HEK293 (cell line): ENCODE data around the gene DAPK2.

ENCODE experiments used
- CTCF ChIA-PET: fragments of 350-600 bp; formaldehyde crosslinking; extraction: SDS; loops from one replicate; lab custom pipeline; 2021; ENCODE audit warnings: antibody characterized with exemption; lab: Yijun Ruan, JAX
- POLR2A ChIA-PET: fragments of 300-600 bp; formaldehyde crosslinking; extraction: SDS; loops from one replicate; lab custom pipeline; 2020; ENCODE audit warnings: antibody characterized with exemption, inconsistent platforms; lab: Yijun Ruan, JAX
- H3K27ac ChIP-seq: fragments of 200-500 bp; sonication (Bioruptor generic); 2 replicates; pipeline ENCODE4 v1.5.1; 2014; ENCODE audit warnings: low read depth, low read length, control low read depth, inconsistent platforms; ENCODE audit errors: extremely low read depth
- H3K36me3 ChIP-seq, 2 experiments: fragments of 200-500 bp in 1 of 2; sonication (Bioruptor generic) in 1 of 2; 1 replicate in 1 of 2; 2 replicates in 1 of 2; pipeline ENCODE4 v1.5.1; 2014 to 2017; ENCODE audit warnings: inconsistent platforms in 2 of 2, low read length in 2 of 2; ENCODE audit not compliant: control insufficient read depth in 2 of 2, insufficient read depth in 1 of 2
- H3K4me1 ChIP-seq: fragments of 200-500 bp; sonication (Bioruptor generic); 2 replicates; pipeline ENCODE4 v1.5.1; 2014; ENCODE audit warnings: mild to moderate bottlenecking, low read length, inconsistent platforms; ENCODE audit not compliant: control insufficient read depth, insufficient read depth
- H3K4me3 ChIP-seq: 2 replicates; pipeline ENCODE4 v1.5.1; 2011; ENCODE audit warnings: low read depth, mild to moderate bottlenecking, control low read depth, low read length, moderate library complexity
- H3K9me3 ChIP-seq: fragments of 200-500 bp; sonication (Bioruptor generic); 2 replicates; pipeline ENCODE4 v1.5.1; 2014; ENCODE audit warnings: low read depth, low read length, inconsistent platforms; ENCODE audit not compliant: control insufficient read depth, insufficient read depth
- GLI2 ChIP-seq: fragments of 450-650 bp; formaldehyde crosslinking; IDR thresholded peaks from 2 replicates; pipeline ENCODE4; 2017; ENCODE audit warnings: missing biosample characterization, missing genetic modification characterization, low read depth, borderline replicate concordance
- GLIS2 ChIP-seq: fragments of 450-650 bp; formaldehyde crosslinking; IDR thresholded peaks from 2 replicates; pipeline ENCODE4 v1.5.1; 2016; ENCODE audit warnings: missing biosample characterization, missing genetic modification characterization
- HOXA7 ChIP-seq: sonication (generic); formaldehyde crosslinking; IDR thresholded peaks from 2 replicates; pipeline ENCODE4 v1.8.1; 2022; ENCODE audit warnings: missing genetic modification reagents, borderline replicate concordance
- HOXC10 ChIP-seq: sonication (generic); formaldehyde crosslinking; IDR thresholded peaks from 2 replicates; pipeline ENCODE4 v1.8.1; 2023; ENCODE audit warnings: mild to moderate bottlenecking, missing genetic modification reagents
- ZNF221 ChIP-seq: fragments of 450-650 bp; formaldehyde crosslinking; IDR thresholded peaks from 2 replicates; pipeline ENCODE4 v1.5.1; 2017; ENCODE audit warnings: missing biosample characterization, missing genetic modification characterization, borderline replicate concordance
- ZNF23 ChIP-seq: fragments of 450-650 bp; formaldehyde crosslinking; IDR thresholded peaks from 2 replicates; pipeline ENCODE4 v1.5.1; 2016; ENCODE audit warnings: missing biosample characterization, missing genetic modification characterization, borderline replicate concordance
- ZNF391 ChIP-seq: fragments of 450-650 bp; formaldehyde crosslinking; IDR thresholded peaks from 2 replicates; pipeline ENCODE4 v1.5.1; 2016; ENCODE audit warnings: low read depth, missing biosample characterization, missing genetic modification characterization, borderline replicate concordance
- ZNF514 ChIP-seq: fragments of 450-650 bp; formaldehyde crosslinking; IDR thresholded peaks from 2 replicates; pipeline ENCODE4 v1.5.1; 2016; ENCODE audit warnings: missing biosample characterization, missing genetic modification characterization
- ZNF670 ChIP-seq: fragments of 450-650 bp; formaldehyde crosslinking; IDR thresholded peaks from 2 replicates; pipeline ENCODE4 v1.5.1; 2016; ENCODE audit warnings: missing biosample characterization, missing genetic modification characterization, low read depth
- ZNF747 ChIP-seq: fragments of 450-650 bp; formaldehyde crosslinking; IDR thresholded peaks from 2 replicates; pipeline ENCODE4 v1.5.1; 2016; ENCODE audit warnings: missing biosample characterization, missing genetic modification characterization
- ZNF792 ChIP-seq: fragments of 450-650 bp; formaldehyde crosslinking; IDR thresholded peaks from 2 replicates; pipeline ENCODE4 v1.5.1; 2016; ENCODE audit warnings: missing biosample characterization, missing genetic modification characterization
- ZSCAN16 ChIP-seq: fragments of 450-650 bp; formaldehyde crosslinking; IDR thresholded peaks from 2 replicates; pipeline ENCODE4 v1.5.1; 2016; ENCODE audit warnings: missing biosample characterization, missing genetic modification characterization
- TF ChIP-seq, protein P1 (sequence below): fragments of 450-650 bp; formaldehyde crosslinking; optimal IDR thresholded peaks from 2 replicates; pipeline ENCODE3; 2016; ENCODE audit warnings: missing biosample characterization, mild to moderate bottlenecking, missing genetic modification characterization
- TF ChIP-seq, protein P2 (sequence below): fragments of 450-650 bp; formaldehyde crosslinking; IDR thresholded peaks from 2 replicates; pipeline ENCODE4 v1.5.1; 2016; ENCODE audit warnings: missing biosample characterization, missing genetic modification characterization
- TF ChIP-seq, protein P3 (sequence below): fragments of 450-650 bp; formaldehyde crosslinking; conservative IDR thresholded peaks from 2 replicates; pipeline ENCODE4 v1.5.1; 2016; ENCODE audit warnings: low read depth, missing biosample characterization, missing genetic modification characterization
- TF ChIP-seq, protein P4 (sequence below): fragments of 450-650 bp; formaldehyde crosslinking; IDR thresholded peaks from 2 replicates; pipeline ENCODE4 v1.5.1; 2016; ENCODE audit warnings: missing biosample characterization, missing genetic modification characterization
- TF ChIP-seq, protein P5 (sequence below): fragments of 450-650 bp; formaldehyde crosslinking; IDR thresholded peaks from 2 replicates; pipeline ENCODE4 v1.5.1; 2016; ENCODE audit warnings: missing biosample characterization, missing genetic modification characterization
- TF ChIP-seq, protein P6 (sequence below): fragments of 450-650 bp; formaldehyde crosslinking; IDR thresholded peaks from 2 replicates; pipeline ENCODE4 v1.5.1; 2016; ENCODE audit warnings: missing biosample characterization, missing genetic modification characterization

DAPK2 gene

DNA sequence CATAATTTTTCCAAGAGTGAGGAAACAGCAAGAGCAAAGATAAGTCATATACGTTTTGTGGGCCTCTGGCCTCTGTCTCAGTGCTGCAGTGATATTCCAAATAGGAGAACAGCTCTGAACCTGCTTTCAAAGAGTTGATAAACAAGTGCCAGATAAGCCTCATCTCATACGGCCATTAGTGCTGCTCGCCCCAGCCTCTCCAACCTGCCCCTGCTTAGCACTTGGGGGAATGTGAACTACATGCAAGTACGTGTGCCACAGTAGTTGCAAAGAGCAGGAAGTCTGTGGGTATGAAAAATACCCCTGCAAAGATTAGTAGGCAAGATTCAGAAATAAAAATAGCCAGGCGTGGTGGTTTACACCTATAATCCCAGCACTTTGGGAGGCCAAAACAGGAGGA is 14.0 kb downstream of the DAPK2 start:
- H3K4me1 ChIP-seq, result no peaks in the 10 kb centered on the region
- ChIA-PET CTCF (interaction anchor here (0.6 kb wide), 1 partner anchor 14 kb away, joined by 3 read pairs; the partner anchor contains the start of gene DAPK2), POLR2A (no interaction called here)
- H3K4me3 ChIP-seq, result no peak overlapping the region
- TF ChIP-seq, protein P1, sequence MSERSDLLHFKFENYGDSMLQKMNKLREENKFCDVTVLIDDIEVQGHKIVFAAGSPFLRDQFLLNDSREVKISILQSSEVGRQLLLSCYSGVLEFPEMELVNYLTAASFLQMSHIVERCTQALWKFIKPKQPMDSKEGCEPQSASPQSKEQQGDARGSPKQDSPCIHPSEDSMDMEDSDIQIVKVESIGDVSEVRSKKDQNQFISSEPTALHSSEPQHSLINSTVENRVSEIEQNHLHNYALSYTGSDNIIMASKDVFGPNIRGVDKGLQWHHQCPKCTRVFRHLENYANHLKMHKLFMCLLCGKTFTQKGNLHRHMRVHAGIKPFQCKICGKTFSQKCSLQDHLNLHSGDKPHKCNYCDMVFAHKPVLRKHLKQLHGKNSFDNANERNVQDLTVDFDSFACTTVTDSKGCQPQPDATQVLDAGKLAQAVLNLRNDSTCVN (tag by site-specific recombination), result no peak
- TF ChIP-seq GLI2 (no peak), ZNF792 (no peak), ZNF670 (tag by site-specific recombination) (no peak), ZNF23 (tag by site-specific recombination) (no peak), HOXA7 (CRISPR knock-in tag) (no peak), HOXC10 (CRISPR knock-in tag) (no peak)
- TF ChIP-seq, protein P2, sequence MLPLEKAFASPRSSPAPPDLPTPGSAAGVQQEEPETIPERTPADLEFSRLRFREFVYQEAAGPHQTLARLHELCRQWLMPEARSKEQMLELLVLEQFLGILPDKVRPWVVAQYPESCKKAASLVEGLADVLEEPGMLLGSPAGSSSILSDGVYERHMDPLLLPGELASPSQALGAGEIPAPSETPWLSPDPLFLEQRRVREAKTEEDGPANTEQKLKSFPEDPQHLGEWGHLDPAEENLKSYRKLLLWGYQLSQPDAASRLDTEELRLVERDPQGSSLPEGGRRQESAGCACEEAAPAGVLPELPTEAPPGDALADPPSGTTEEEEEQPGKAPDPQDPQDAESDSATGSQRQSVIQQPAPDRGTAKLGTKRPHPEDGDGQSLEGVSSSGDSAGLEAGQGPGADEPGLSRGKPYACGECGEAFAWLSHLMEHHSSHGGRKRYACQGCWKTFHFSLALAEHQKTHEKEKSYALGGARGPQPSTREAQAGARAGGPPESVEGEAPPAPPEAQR (tag by site-specific recombination), result no peak
- TF ChIP-seq, protein P3, sequence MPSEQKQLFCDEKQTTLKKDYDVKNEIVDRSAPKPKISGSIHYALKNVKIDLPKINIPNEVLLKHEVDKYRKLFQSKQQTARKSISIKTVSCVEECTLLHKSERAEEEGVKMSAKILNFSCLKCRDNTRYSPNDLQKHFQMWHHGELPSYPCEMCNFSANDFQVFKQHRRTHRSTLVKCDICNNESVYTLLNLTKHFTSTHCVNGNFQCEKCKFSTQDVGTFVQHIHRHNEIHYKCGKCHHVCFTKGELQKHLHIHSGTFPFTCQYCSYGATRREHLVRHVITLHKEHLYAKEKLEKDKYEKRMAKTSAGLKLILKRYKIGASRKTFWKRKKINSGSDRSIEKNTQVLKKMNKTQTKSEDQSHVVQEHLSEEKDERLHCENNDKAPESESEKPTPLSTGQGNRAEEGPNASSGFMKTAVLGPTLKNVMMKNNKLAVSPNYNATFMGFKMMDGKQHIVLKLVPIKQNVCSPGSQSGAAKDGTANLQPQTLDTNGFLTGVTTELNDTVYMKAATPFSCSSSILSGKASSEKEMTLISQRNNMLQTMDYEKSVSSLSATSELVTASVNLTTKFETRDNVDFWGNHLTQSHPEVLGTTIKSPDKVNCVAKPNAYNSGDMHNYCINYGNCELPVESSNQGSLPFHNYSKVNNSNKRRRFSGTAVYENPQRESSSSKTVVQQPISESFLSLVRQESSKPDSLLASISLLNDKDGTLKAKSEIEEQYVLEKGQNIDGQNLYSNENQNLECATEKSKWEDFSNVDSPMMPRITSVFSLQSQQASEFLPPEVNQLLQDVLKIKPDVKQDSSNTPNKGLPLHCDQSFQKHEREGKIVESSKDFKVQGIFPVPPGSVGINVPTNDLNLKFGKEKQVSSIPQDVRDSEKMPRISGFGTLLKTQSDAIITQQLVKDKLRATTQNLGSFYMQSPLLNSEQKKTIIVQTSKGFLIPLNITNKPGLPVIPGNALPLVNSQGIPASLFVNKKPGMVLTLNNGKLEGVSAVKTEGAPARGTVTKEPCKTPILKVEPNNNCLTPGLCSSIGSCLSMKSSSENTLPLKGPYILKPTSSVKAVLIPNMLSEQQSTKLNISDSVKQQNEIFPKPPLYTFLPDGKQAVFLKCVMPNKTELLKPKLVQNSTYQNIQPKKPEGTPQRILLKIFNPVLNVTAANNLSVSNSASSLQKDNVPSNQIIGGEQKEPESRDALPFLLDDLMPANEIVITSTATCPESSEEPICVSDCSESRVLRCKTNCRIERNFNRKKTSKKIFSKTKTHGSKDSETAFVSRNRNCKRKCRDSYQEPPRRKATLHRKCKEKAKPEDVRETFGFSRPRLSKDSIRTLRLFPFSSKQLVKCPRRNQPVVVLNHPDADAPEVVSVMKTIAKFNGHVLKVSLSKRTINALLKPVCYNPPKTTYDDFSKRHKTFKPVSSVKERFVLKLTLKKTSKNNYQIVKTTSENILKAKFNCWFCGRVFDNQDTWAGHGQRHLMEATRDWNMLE, result no peak
- TF ChIP-seq, protein P4, sequence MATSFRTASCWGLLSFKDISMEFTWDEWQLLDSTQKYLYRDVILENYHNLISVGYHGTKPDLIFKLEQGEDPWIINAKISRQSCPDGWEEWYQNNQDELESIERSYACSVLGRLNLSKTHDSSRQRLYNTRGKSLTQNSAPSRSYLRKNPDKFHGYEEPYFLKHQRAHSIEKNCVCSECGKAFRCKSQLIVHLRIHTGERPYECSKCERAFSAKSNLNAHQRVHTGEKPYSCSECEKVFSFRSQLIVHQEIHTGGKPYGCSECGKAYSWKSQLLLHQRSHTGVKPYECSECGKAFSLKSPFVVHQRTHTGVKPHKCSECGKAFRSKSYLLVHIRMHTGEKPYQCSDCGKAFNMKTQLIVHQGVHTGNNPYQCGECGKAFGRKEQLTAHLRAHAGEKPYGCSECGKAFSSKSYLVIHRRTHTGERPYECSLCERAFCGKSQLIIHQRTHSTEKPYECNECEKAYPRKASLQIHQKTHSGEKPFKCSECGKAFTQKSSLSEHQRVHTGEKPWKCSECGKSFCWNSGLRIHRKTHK (tag by site-specific recombination), result no peak
- no peaks in the 10 kb centered on the region for H3K36me3 ChIP-seq
- no peak overlapping the region for H3K27ac ChIP-seq
- H3K9me3 ChIP-seq, result no peaks in the 10 kb centered on the region

DNA sequence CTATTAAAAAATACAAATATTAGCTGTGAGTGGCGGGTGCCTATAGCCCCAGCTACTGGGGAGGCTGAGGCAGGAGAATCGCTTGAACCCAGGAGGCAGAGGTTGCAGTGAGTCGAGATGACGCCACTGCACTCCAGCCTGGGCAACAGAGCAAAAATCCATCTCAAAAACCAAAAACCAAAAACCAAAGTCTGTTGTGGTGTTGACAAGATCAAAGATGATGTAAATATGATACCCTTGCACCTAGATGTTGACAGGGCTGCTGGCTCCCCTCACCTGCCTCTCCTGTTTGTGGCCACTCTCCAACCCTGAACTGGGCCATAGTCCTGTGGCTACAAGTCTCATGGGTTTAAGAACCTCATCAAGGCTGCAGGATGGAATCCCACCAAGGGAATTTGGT is 16.2 kb downstream of the DAPK2 start:
- no peaks in the 10 kb centered on the region for H3K9me3 ChIP-seq
- ChIA-PET POLR2A (no interaction called here), CTCF (no interaction called here)
- no peak overlapping the region for H3K27ac ChIP-seq
- no peaks in the 10 kb centered on the region for H3K36me3 ChIP-seq
- H3K4me3 ChIP-seq, result no peak overlapping the region
- H3K4me1 ChIP-seq, result no peaks in the 10 kb centered on the region
- TF ChIP-seq ZNF23 (tag by site-specific recombination), result no peak
- no peak for TF ChIP-seq ZNF747
- no peak for TF ChIP-seq ZNF514 (tag by site-specific recombination)
- TF ChIP-seq, all 188 proteins: peak for 0

DNA sequence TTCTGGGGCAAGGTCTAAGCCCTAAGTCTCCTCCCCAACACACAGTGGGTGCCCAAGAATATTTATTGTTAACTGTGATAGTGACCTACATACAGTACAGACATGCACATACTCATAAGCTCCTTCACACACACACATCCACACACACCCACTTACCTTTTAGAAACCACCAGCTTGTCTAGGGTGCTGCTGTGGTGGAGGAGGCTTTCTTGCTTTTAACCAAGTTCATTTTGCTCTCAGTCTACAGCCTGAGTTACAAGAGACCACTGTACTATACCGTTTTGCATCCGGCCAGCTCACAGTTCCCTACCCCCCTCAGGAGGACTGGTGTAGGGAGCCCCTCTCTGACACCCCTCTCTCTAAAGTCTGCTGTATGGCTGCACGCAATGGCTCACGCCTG is 16.7 kb downstream of the DAPK2 start:
- CTCF ChIA-PET, result interaction anchor here (1.2 kb wide), 1 partner anchor 16 kb away, joined by 3 read pairs; no protein-coding TSS in a partner anchor
- H3K9me3 ChIP-seq, result no peaks in the 10 kb centered on the region
- no peak overlapping the region for H3K4me3 ChIP-seq
- POLR2A ChIA-PET, result no interaction called here
- H3K4me1 ChIP-seq, result no peaks in the 10 kb centered on the region
- no peaks in the 10 kb centered on the region for H3K36me3 ChIP-seq
- no peak overlapping the region for H3K27ac ChIP-seq
- TF ChIP-seq ZNF221 (tag by site-specific recombination), result no peak
- TF ChIP-seq, protein P5, sequence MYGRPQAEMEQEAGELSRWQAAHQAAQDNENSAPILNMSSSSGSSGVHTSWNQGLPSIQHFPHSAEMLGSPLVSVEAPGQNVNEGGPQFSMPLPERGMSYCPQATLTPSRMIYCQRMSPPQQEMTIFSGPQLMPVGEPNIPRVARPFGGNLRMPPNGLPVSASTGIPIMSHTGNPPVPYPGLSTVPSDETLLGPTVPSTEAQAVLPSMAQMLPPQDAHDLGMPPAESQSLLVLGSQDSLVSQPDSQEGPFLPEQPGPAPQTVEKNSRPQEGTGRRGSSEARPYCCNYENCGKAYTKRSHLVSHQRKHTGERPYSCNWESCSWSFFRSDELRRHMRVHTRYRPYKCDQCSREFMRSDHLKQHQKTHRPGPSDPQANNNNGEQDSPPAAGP (tag by site-specific recombination), result no peak
- TF ChIP-seq ZNF670 (tag by site-specific recombination), result no peak
- TF ChIP-seq, protein P6, sequence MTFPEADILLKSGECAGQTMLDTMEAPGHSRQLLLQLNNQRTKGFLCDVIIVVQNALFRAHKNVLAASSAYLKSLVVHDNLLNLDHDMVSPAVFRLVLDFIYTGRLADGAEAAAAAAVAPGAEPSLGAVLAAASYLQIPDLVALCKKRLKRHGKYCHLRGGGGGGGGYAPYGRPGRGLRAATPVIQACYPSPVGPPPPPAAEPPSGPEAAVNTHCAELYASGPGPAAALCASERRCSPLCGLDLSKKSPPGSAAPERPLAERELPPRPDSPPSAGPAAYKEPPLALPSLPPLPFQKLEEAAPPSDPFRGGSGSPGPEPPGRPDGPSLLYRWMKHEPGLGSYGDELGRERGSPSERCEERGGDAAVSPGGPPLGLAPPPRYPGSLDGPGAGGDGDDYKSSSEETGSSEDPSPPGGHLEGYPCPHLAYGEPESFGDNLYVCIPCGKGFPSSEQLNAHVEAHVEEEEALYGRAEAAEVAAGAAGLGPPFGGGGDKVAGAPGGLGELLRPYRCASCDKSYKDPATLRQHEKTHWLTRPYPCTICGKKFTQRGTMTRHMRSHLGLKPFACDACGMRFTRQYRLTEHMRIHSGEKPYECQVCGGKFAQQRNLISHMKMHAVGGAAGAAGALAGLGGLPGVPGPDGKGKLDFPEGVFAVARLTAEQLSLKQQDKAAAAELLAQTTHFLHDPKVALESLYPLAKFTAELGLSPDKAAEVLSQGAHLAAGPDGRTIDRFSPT, result no peak
- TF ChIP-seq ZNF391 (tag by site-specific recombination), result no peak
- TF ChIP-seq GLIS2 (tag by site-specific recombination), result no peak
- no peak for TF ChIP-seq ZSCAN16 (tag by site-specific recombination)
